ENCODE measurements around the gene PARP12. TPM values are rescaled to one million over a fixed set of nuclear protein-coding genes. Genes with fewer than 3 reads are reported as not detected.
A peak's percentile ranks its signal among the peaks of the same experiment; 100 is the strongest.

PARP12 gene
- total RNA-seq, 1 donor from 2014 or later = 63.3 TPM

GRCh38 chr7:140035400-140036223, 27.1 kb downstream of the PARP12 start:
- peak in 1 of 2 donors; percentile 65 for DNase-seq (ENCODE audit: low read depth in 2 of 2)

DNA sequence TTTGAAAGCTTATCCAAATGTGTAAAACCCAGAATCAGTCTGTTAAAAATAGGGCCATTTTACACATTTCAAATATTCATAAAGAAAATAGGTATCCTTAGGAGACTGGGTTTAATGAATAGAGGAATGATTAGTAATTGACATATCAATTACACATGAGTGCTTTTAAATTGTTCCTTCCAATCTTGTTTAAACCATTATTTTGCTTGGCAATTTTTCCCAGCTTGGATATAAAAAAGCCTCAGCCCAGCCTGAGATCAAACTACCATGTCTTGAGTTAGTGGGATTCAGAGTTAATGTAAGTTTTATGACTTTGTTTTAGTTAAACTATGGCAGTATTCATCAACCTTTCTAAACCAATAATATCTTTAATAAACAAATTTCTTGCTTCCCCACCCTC, 28.3 kb downstream of the PARP12 start:
- no peak for DNase-seq (ENCODE audit: low read depth in 2 of 2)

DNA sequence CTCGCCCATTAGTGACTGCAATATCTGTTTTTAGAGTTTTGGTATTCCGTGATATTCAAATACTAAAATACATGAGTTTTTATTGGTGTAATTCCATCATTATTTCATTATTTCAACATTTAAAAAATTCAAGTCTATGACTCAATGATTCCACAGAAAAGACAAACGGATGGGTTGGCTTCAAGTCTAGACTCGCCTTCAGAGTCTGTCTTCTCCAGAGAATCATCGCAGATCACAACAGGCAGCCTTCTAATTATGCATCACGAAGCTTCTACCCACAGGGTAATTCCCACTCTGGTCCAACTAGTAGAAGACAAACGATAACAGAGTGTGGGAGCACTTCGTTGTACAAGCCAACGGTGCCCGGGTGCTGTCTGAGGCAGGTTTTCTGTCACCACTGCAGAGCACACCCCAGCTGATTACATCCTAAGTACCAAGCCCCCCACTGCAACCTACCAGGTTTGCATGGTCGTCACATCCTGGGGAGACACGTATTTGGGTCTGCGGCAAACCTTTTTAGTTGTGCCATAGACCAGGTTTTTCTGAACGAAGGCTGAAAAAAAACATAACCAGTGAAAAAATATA, 28.9 kb downstream of the PARP12 start:
- no peak for DNase-seq (ENCODE audit: low read depth in 2 of 2)

DNA sequence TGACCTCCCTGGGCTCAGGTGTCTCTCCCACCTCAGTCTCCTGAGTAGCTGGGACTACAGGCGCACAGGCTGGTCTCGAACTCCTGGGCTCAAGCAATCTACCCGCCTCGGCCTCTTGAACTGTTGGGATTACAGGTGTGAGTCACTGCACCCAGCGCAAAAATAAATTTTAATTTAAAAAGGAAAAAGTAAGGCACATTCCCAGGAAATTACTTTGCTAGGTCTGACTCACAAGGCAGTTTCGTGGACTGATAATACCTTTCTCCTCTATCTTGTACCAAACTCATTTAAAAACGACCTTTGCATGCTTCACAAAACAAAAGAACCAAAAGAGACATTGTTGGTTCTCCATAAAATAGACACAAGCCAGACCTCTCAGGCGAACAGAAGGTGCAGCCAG, 29.7 kb downstream of the PARP12 start:
- peak in 1 of 2 donors; percentile 46 for DNase-seq (ENCODE audit: low read depth in 2 of 2)

DNA sequence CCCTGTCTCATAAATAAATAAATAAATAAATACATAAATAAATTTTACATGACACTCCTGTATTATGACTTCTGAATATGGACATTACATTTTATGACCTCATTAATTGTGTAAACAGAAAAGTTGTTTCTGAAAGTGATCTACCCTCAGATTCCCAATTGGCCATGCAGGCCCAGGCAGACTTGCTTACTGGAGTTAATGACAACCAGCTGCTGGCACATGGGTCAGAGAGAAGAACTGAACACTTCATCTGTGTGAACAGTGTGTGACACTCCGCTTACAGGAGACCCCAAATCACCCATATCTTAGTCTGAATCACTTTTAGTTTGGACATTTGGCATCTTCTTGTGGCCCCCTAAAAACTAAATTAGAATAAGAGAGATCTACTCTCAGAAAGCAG, 31.4 kb downstream of the PARP12 start:
- DNase-seq (ENCODE audit: low read depth in 2 of 2) = no peak

GRCh38 chr7:140029072-140029471, 33.7 kb downstream of the PARP12 start:
- no peak for DNase-seq (ENCODE audit: low read depth in 2 of 2)

- DNase-seq (ENCODE audit: low read depth in 2 of 2) = no peak
These were observed 34.4 kb downstream of the PARP12 start for GRCh38 chr7:140028311-140028710.

GRCh38 chr7:140027858-140028257, 34.9 kb downstream of the PARP12 start:
- no peak for DNase-seq (ENCODE audit: low read depth in 2 of 2)

- no peak for DNase-seq (ENCODE audit: low read depth in 2 of 2)
These were observed 35.8 kb downstream of the PARP12 start for GRCh38 chr7:140026935-140027334.

DNA sequence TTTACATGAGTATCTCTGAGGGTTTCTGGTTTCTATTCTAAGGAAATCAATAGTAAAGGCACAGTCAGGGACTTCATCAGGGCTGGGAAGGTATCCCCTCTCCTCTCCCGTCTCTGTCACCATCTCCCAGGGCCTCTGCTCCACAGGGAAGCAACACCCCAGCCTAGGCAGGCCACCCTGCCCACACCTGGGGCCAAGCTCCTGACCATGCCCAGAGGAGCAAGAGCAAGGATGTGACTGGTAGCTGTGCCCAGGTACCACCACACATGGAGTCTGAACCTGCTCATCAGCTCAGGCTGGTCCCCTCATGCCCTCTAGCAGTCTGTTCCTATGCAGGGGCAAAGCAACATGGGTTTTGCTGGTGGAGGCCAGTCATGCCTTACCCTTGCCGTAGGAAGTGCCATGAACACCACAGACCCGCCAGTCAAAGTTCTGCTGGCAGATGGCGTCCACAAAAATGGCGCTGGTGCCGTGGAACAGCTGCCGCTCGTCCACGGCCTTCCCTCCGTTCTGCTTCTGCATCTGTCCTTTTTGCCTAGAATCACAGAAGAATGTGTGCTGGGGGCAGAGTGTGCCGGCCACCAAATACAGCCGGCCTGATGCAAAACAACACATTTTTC, 36.8 kb downstream of the PARP12 start:
- DNase-seq (ENCODE audit: low read depth in 2 of 2) = no peak

GRCh38 chr7:140025241-140025640, 37.5 kb downstream of the PARP12 start:
- DNase-seq (ENCODE audit: low read depth in 2 of 2) = peak in 1 of 2 donors; percentile 73

GRCh38 chr7:140024585-140024984, 38.2 kb downstream of the PARP12 start:
- no peak for DNase-seq (ENCODE audit: low read depth in 2 of 2)

GRCh38 chr7:140023728-140024127, 39.0 kb downstream of the PARP12 start:
- DNase-seq (ENCODE audit: low read depth in 2 of 2) = no peak

DNA sequence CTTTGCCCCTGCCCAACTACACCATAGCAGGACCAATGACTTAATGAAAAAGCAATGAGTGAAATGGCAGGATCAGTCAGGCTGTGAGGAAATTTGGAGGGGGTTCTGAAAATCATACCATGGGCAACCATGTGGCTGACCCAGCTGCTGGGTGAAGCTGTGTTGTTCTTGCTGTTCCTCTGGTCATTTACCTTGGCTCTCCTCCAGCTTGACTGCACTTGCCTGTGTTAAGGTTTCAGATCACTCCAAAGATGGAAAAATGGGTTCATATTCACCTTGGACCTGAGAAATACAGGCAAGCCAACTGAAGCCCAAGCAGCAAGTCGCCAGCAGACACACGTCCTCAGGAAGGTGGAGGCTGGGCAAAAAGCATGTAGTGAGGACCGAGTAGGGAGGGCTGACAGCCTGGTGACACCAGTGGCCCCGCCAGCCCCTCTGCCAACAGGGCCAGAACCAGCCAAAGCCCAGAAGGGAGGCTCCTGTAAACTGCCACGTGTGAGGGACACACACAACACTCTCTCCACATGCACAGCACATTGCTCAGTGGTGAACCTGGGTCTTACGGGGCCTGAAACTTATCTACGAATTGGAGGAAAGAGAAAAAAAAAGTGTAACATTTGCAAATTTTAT, 40.1 kb downstream of the PARP12 start:
- peak in 1 of 2 donors; percentile 76 for DNase-seq (ENCODE audit: low read depth in 2 of 2)

GRCh38 chr7:140021603-140022002, 41.1 kb downstream of the PARP12 start:
- DNase-seq (ENCODE audit: low read depth in 2 of 2) = no peak

- DNase-seq (ENCODE audit: low read depth in 2 of 2) = no peak
These were observed 43.1 kb downstream of the PARP12 start for GRCh38 chr7:140019606-140020005.

GRCh38 chr7:140019172-140019571, 43.6 kb downstream of the PARP12 start:
- no peak for DNase-seq (ENCODE audit: low read depth in 2 of 2)

DNA sequence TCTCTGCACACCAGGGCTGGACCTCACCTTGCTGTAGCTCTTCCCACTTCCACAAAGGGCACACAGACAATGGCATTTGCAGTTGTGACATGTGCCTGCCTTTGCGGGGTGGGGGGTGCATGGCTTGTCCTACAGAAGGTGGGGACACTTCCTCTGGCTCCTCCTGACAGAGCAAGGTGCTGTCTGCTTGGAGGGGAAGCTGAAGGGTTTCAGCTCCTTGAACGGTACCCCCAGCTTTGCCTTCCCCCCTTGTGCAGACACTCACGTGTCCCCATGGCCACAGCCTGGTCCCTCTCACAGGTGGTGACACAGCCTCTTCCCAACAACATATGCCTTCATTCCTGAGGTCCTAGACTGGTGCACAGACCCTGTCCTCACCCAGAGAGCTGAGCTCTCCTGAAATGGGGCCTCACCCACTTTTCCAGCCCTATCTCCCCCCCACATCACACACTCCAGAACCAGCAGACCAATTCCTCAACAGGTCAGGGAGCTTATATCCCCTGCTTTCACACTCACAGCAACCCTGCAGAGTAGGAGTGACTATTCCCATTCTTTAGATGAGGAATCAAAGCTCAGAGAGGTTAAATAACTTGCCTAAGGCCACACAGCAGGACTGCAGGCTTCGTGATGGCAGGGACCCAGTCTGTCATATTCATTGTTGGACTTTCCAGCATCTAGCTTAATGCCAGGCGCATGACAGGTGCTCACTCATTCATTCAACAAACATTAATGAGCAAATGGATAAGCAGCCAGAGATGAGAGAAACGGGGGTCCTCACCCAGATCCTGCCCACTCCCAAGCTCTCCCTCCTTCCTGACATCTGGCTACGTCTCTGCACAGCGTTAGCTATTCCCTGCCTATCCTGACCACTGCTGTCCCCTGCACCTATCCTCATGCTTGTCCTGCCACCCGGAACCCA, 44.4 kb downstream of the PARP12 start:
- DNase-seq (ENCODE audit: low read depth in 2 of 2) = no peak

DNA sequence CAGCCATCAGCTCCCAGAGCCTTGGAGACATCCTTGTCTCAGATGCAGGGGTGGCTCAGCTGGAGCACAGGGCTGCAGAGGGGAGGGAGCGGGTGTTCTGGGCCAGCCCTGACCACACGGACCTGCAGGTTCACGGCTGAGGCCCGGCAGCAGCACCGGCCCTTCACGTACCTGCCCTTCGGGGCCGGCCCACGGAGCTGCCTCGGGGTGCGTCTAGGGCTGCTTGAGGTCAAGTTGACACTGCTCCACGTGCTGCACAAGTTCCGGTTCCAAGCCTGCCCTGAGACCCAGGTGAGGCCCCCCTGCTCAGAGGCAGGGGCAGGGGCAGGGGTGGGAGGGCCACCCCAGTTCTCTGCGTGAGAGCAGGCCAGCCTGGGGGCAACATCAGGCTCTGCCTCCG, 45.2 kb downstream of the PARP12 start:
- no peak for DNase-seq (ENCODE audit: low read depth in 2 of 2)

DNA sequence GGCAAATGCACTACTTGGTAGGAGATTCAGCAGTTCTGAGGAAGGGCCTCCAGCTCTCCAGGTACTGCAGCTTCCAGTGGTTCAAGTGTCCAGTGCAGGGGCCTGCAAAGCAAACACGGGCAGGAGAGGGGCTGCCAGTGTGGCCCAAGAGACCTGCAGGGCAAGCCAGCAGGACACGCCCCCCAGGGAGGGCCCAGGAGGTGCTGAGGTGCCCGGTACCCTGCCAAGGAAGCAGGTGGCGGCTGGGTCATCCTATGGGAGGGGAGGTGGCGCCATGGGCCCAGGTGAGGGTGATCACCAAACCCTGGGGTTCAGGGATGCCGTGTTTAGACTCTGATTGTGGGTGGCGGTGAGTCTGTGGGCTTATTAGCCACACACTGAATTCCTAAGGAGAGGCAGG, 45.7 kb downstream of the PARP12 start:
- no peak for DNase-seq (ENCODE audit: low read depth in 2 of 2)

DNA sequence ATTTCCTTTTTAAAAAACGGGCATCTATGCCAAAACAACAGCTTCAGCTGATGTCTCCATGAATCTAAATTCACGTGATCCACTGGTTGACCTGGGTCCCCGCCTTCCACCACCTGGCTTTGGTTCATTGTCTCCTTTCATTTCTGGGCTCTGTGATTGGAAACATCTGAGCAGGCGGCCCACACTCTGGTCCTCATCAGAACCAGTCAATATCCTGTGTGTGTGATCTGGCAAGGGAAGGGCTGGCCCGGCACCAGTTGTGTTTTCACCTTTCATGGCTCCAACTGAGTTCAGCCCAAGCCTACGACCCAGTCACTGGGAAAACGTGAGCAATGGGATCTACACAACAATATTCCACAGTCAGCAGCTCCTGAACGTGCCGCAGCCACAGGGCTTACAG, 46.2 kb downstream of the PARP12 start:
- DNase-seq (ENCODE audit: low read depth in 2 of 2) = peak in 1 of 2 donors; percentile 83

All from lung microvascular endothelial cell (primary cell).